SU-DHL-6 (cell line): ENCODE measurements around the gene PCDHGC4.

Source experiments
- H2AFZ ChIP-seq: fragments of 200-600 bp; sonication (generic); 2 replicates; pipeline ENCODE4 v1.6.1; 2014; ENCODE audit warnings: low read depth, mild to moderate bottlenecking, moderate library complexity, mixed read lengths, antibody characterized with exemption, low read length; ENCODE audit not compliant: severe bottlenecking
- H3F3A ChIP-seq: fragments of 200-600 bp; shearing (Covaris generic); 2 replicates; pipeline ENCODE4 v1.6.0; 2016; ENCODE audit warnings: antibody characterized with exemption, mild to moderate bottlenecking; ENCODE audit not compliant: insufficient read depth
- H3K27ac ChIP-seq: fragments of 200-600 bp; sonication (generic); 2 replicates; pipeline ENCODE4 v1.5.1; 2016; ENCODE audit warnings: low read depth, mild to moderate bottlenecking, low read length, moderate library complexity, mixed read lengths
- H3K27me3 ChIP-seq: fragments of 200-600 bp; sonication (generic), shearing (Covaris generic); 2 replicates; pipeline ENCODE4 v1.6.0; 2014; ENCODE audit warnings: mild to moderate bottlenecking, low read length
- H3K36me3 ChIP-seq: fragments of 200-600 bp; sonication (generic); 2 replicates; pipeline ENCODE4 v1.6.1; 2014; ENCODE audit warnings: mild to moderate bottlenecking, low read length, mixed read lengths
- H3K4me2 ChIP-seq: fragments of 300-600, 200-600 bp; shearing (Covaris generic), sonication (generic); 2 replicates; pipeline ENCODE4 v1.6.0; 2014; ENCODE audit warnings: low read length, low read depth, mild to moderate bottlenecking; ENCODE audit not compliant: poor library complexity, severe bottlenecking
- H3K4me3 ChIP-seq: fragments of 200-600 bp; sonication (generic); 2 replicates; pipeline ENCODE4 v1.5.1; 2014; ENCODE audit warnings: antibody characterized with exemption, low read length, mild to moderate bottlenecking, mixed read lengths; ENCODE audit not compliant: insufficient read depth, poor library complexity, severe bottlenecking
- H3K79me2 ChIP-seq: fragments of 200-600 bp; sonication (generic); 2 replicates; pipeline ENCODE4 v1.6.1; 2014; ENCODE audit warnings: mild to moderate bottlenecking, low read length, moderate library complexity; ENCODE audit not compliant: insufficient read depth
- H3K9ac ChIP-seq: fragments of 200-600 bp; sonication (generic); 2 replicates; pipeline ENCODE4 v1.7.0; 2014; ENCODE audit warnings: mild to moderate bottlenecking, low read length
- H3K9me2 ChIP-seq: fragments of 200-600 bp; sonication (generic); replicated peaks from 2 replicates; pipeline ENCODE4 v1.6.1; 2014; ENCODE audit warnings: low read length; ENCODE audit not compliant: insufficient read depth
- H3K9me3 ChIP-seq: fragments of 200-600 bp; sonication (generic); 2 replicates; pipeline ENCODE4 v1.6.1; 2014; ENCODE audit warnings: low read length, mixed read lengths; ENCODE audit not compliant: insufficient read depth
- H4K20me1 ChIP-seq: fragments of 200-600 bp; sonication (generic); 2 replicates; pipeline ENCODE4 v1.6.1; 2014; ENCODE audit warnings: low read depth, mild to moderate bottlenecking, antibody characterized with exemption, low read length, moderate library complexity, mixed read lengths
- EZH2phosphoT487 ChIP-seq: fragments of 200-600 bp; sonication (generic), shearing (Covaris generic); conservative IDR thresholded peaks from 2 replicates; pipeline ENCODE4 v1.6.1; 2018; ENCODE audit warnings: mild to moderate bottlenecking, antibody characterized with exemption, low read length, moderate library complexity, mixed read lengths
- TF ChIP-seq, protein P1 (sequence below): fragments of 200-600 bp; sonication (generic); IDR thresholded peaks from one replicate; pipeline ENCODE4 v1.5.1; 2017; ENCODE audit warnings: antibody characterized with exemption, mild to moderate bottlenecking, low read length, moderate library complexity; ENCODE audit not compliant: insufficient read depth, poor library complexity, severe bottlenecking

The PCDHGC4 gene

DNA sequence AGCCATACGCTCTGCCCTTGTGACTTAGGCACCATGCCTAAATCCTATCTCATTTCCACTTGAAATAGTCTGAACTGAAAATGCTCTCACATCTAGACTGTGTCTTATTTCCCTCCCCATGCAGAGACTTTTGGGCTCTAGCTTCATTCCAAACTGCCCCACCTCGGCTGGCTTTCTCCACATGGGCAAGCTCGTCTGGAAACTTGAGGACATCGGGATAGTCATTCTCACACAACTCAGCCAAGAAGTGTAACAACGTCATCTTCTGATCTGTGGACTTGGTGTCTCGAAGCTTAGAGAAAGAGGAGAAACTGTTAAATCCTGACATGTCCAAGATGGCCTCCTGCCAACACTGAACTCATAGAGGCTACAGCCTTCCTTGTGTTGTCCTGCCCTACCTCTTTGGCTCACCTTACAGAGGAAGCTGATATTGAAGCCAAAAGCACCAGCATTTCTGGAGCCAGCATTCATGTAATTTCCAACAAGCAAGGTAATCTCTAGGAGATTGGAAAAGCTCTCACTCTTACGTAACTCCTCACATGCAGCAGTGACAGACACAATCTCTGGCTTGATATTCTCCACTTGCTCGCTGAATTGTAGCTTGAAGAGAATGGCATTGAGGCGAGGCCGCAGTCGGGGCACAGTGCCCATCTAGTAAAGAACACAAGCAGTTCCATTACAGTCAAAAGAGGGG, 43.6 kb downstream of the PCDHGC4 start:
- Histone ChIP-seq H3K27me3 (no peaks in the 10 kb centered on the region), H3K36me3 (peaks cover 29% of the 10 kb centered on the region), H3K9ac (peak overlapping the region; percentile 86), H4K20me1 (no peaks in the 10 kb centered on the region), H3K79me2 (peaks cover 51% of the 10 kb centered on the region), H3K9me3 (no peaks in the 10 kb centered on the region), H3K9me2 (no peaks in the 10 kb centered on the region), H3F3A (peaks cover 78% of the 10 kb centered on the region), H2AFZ (no peak overlapping the region), H3K27ac (peak overlapping the region; percentile 99), H3K4me3 (peak overlapping the region; percentile 57), H3K4me2 (peak overlapping the region; percentile 94)
- TF ChIP-seq, protein P1, sequence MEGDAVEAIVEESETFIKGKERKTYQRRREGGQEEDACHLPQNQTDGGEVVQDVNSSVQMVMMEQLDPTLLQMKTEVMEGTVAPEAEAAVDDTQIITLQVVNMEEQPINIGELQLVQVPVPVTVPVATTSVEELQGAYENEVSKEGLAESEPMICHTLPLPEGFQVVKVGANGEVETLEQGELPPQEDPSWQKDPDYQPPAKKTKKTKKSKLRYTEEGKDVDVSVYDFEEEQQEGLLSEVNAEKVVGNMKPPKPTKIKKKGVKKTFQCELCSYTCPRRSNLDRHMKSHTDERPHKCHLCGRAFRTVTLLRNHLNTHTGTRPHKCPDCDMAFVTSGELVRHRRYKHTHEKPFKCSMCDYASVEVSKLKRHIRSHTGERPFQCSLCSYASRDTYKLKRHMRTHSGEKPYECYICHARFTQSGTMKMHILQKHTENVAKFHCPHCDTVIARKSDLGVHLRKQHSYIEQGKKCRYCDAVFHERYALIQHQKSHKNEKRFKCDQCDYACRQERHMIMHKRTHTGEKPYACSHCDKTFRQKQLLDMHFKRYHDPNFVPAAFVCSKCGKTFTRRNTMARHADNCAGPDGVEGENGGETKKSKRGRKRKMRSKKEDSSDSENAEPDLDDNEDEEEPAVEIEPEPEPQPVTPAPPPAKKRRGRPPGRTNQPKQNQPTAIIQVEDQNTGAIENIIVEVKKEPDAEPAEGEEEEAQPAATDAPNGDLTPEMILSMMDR, result no peak
- no peak for TF ChIP-seq EZH2phosphoT487

DNA sequence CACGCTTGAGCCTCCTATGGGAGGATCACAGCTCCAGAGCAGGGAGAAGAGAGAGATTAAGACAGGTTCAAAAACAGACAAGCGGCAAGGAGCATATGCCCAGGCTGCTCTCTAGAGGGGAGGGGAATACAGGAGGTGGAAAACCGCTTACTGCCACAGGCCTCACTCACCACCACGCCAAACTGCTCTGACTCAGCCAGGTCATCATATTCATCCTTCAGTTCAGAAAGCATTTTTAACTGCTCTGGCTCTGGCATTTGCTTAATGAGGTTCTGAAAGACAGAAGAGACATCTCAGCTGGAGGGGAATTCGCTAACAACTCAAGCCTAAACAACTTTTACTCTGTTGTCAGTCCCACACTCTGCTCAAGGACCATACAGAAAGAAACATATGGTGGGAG, 44.2 kb downstream of the PCDHGC4 start:
- H3K36me3 ChIP-seq, result peaks cover 28% of the 10 kb centered on the region
- H3K9ac ChIP-seq, result peak overlapping the region; percentile 86
- peaks cover 47% of the 10 kb centered on the region for H3K79me2 ChIP-seq
- H3K9me3 ChIP-seq, result no peaks in the 10 kb centered on the region
- no peaks in the 10 kb centered on the region for H3K27me3 ChIP-seq
- TF ChIP-seq EZH2phosphoT487, result no peak
- TF ChIP-seq, protein P1, result no peak
- no peak overlapping the region for H2AFZ ChIP-seq
- peak overlapping the region; percentile 57 for H3K4me3 ChIP-seq
- H3K9me2 ChIP-seq, result no peaks in the 10 kb centered on the region
- peak overlapping the region; percentile 99 for H3K27ac ChIP-seq
- H3F3A ChIP-seq, result peaks cover 78% of the 10 kb centered on the region
- H4K20me1 ChIP-seq, result no peaks in the 10 kb centered on the region
- peak overlapping the region; percentile 94 for H3K4me2 ChIP-seq

DNA sequence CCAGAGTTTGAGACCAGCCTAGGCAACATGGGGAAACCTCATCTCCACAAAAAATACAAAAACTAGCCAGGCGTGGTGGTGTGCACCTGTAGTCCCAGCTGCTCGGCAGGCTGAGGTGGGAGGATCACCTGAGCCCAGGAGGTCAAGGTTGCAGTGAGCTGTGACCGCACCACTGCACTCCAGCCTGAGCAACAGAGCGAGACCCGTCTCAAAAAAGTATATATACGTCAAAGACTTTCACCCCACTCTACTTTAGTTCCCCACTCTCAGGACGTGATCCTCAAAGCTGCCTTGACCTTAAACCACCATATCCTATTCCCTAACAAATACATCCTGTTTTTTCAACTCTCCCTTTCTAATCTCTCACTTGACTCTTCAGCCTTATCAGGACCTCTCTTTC, 45.0 kb downstream of the PCDHGC4 start:
- Histone ChIP-seq H3K27ac (peak overlapping the region; percentile 99), H2AFZ (no peak overlapping the region)

More for the DNA sequence above, 45.0 kb downstream of the PCDHGC4 start:
- Histone ChIP-seq H3K4me2 (peak overlapping the region; percentile 94), H3K9ac (peak overlapping the region; percentile 86), H3K9me3 (no peaks in the 10 kb centered on the region), H4K20me1 (no peaks in the 10 kb centered on the region), H3K79me2 (peaks cover 41% of the 10 kb centered on the region), H3K9me2 (no peaks in the 10 kb centered on the region), H3K27me3 (no peaks in the 10 kb centered on the region), H3F3A (peaks cover 70% of the 10 kb centered on the region), H3K4me3 (peak overlapping the region; percentile 57), H3K36me3 (peaks cover 24% of the 10 kb centered on the region)
- TF ChIP-seq, protein P1, result no peak
- TF ChIP-seq EZH2phosphoT487, result no peak
